ENCODE results near the gene TXN. TPM values are rescaled to one million over a fixed set of nuclear protein-coding genes. Genes with fewer than 3 reads are reported as not detected.
A peak's percentile ranks its signal among the peaks of the same experiment; 100 is the strongest.

The TXN gene
- total RNA-seq, 1 donor from 2014 or later, result 156 TPM

- H3K4me1 Mint-ChIP-seq (ENCODE audit: unreplicated experiment), result peaks cover 15% of the 10 kb centered on the region
- H3K27me3 Mint-ChIP-seq (ENCODE audit: unreplicated experiment), result peaks cover 6% of the 10 kb centered on the region
- H3K4me3 Mint-ChIP-seq (ENCODE audit: unreplicated experiment), result no peak overlapping the region
- H3K27ac Mint-ChIP-seq (ENCODE audit: unreplicated experiment), result no peak overlapping the region
- peaks cover 3% of the 10 kb centered on the region for H3K9me3 Mint-ChIP-seq (ENCODE audit: unreplicated experiment)
- TF ChIP-seq CTCF (IDR thresholded peaks at IDR 0.05; ENCODE audit: unreplicated experiment), result no peak
- H3K36me3 Mint-ChIP-seq (ENCODE audit: low read depth, unreplicated experiment), result peaks cover 10% of the 10 kb centered on the region
- DNase-seq (ENCODE audit: low spot score), result no peak
Observed at GRCh38 chr9:110258690-110259091, 2.4 kb upstream of the TXN start.

GRCh38 chr9:110257956-110258355, 1.6 kb upstream of the TXN start:
- TF ChIP-seq CTCF (IDR thresholded peaks at IDR 0.05; ENCODE audit: unreplicated experiment), result no peak
- Mint-ChIP-seq H3K4me3 (ENCODE audit: unreplicated experiment) (peak overlapping the region; percentile 99), H3K4me1 (ENCODE audit: unreplicated experiment) (peaks cover 15% of the 10 kb centered on the region), H3K27ac (ENCODE audit: unreplicated experiment) (no peak overlapping the region), H3K27me3 (ENCODE audit: unreplicated experiment) (peaks cover 6% of the 10 kb centered on the region), H3K36me3 (ENCODE audit: low read depth, unreplicated experiment) (peaks cover 10% of the 10 kb centered on the region), H3K9me3 (ENCODE audit: unreplicated experiment) (peaks cover 3% of the 10 kb centered on the region)
- no peak for DNase-seq (ENCODE audit: low spot score)

- H3K9me3 Mint-ChIP-seq (ENCODE audit: unreplicated experiment), result peaks cover 3% of the 10 kb centered on the region
- H3K27ac Mint-ChIP-seq (ENCODE audit: unreplicated experiment), result peak overlapping the region; percentile 95
- peaks cover 6% of the 10 kb centered on the region for H3K27me3 Mint-ChIP-seq (ENCODE audit: unreplicated experiment)
- peak overlapping the region; percentile 99 for H3K4me3 Mint-ChIP-seq (ENCODE audit: unreplicated experiment)
- H3K4me1 Mint-ChIP-seq (ENCODE audit: unreplicated experiment), result peaks cover 15% of the 10 kb centered on the region
- H3K36me3 Mint-ChIP-seq (ENCODE audit: low read depth, unreplicated experiment), result peaks cover 10% of the 10 kb centered on the region
- peak; percentile 11 for DNase-seq (ENCODE audit: low spot score)
- TF ChIP-seq CTCF (IDR thresholded peaks at IDR 0.05; ENCODE audit: unreplicated experiment), result no peak
Observed at GRCh38 chr9:110257097-110257841, 962 bp upstream of the TXN start.

- DNase-seq (ENCODE audit: low spot score), result peak; percentile 44
- TF ChIP-seq CTCF (IDR thresholded peaks at IDR 0.05; ENCODE audit: unreplicated experiment), result no peak
- peak overlapping the region; percentile 50 for H3K27ac Mint-ChIP-seq (ENCODE audit: unreplicated experiment)
- peaks cover 3% of the 10 kb centered on the region for H3K9me3 Mint-ChIP-seq (ENCODE audit: unreplicated experiment)
- peaks cover 6% of the 10 kb centered on the region for H3K27me3 Mint-ChIP-seq (ENCODE audit: unreplicated experiment)
- H3K36me3 Mint-ChIP-seq (ENCODE audit: low read depth, unreplicated experiment), result peaks cover 10% of the 10 kb centered on the region
- peaks cover 15% of the 10 kb centered on the region for H3K4me1 Mint-ChIP-seq (ENCODE audit: unreplicated experiment)
- peak overlapping the region; percentile 99 for H3K4me3 Mint-ChIP-seq (ENCODE audit: unreplicated experiment)
Observed at GRCh38 chr9:110255463-110256379, 586 bp downstream of the TXN start.
